Natural killer cell (primary cell): ENCODE measurements around the gene MAP3K7CL. TPM values are rescaled to one million over a fixed set of nuclear protein-coding genes. Genes with fewer than 3 reads are reported as not detected.
"Not testable (repeated sequence)": the region's sequence is repeated elsewhere in the genome, so short reads cannot be mapped to it uniquely, and the experiment has no call there.

Experiments used
- ATAC-seq, 3 donors: fragments of 150-1000 bp in 2 of 3; fragments of 200-7000 bp in 1 of 3; cut with Tn5 transposase; 1 replicate in 1 of 3; 2 replicates in 2 of 3; pipeline ENCODE4 v1.10.0; 2021; ENCODE audit warnings: mild to moderate bottlenecking in 2 of 3, moderate library complexity in 2 of 3
- DNase-seq, 2 donors: peaks; one replicate each; pipeline versions ENCODE4 v3.0.0 to v3.0.0-alpha.2; 2013 to 2021; ENCODE audit warnings: mixed read lengths in 1 of 2
- H3K27ac ChIP-seq: one replicate; pipeline ENCODE4 v1.5.1; 2013; ENCODE audit warnings: mild to moderate bottlenecking, low read length
- H3K27me3 ChIP-seq: one replicate; pipeline ENCODE4 v1.6.1; 2013; ENCODE audit warnings: low read length; ENCODE audit not compliant: control insufficient read depth, insufficient read depth
- H3K36me3 ChIP-seq: one replicate; pipeline ENCODE4 v1.6.1; 2013; ENCODE audit warnings: low read length; ENCODE audit not compliant: control insufficient read depth, insufficient read depth
- H3K4me1 ChIP-seq: one replicate; pipeline ENCODE4 v1.6.1; 2013; ENCODE audit warnings: low read length; ENCODE audit not compliant: control insufficient read depth, insufficient read depth
- H3K4me3 ChIP-seq: one replicate; pipeline ENCODE4 v1.5.1; 2013; ENCODE audit warnings: low read length
- H3K9me3 ChIP-seq: one replicate; pipeline ENCODE4 v1.6.1; 2013; ENCODE audit warnings: low read length; ENCODE audit not compliant: control insufficient read depth, insufficient read depth
- H3K27ac Mint-ChIP-seq, 2 donors: one replicate each; pipeline ENCODE4 v1.8.0; 2022; ENCODE audit warnings: mild to moderate bottlenecking in 2 of 2, mixed read lengths in 2 of 2, moderate library complexity in 1 of 2
- H3K27me3 Mint-ChIP-seq, 2 donors: one replicate each; pipeline ENCODE4 v1.8.0; 2022; ENCODE audit warnings: low read depth in 2 of 2, mixed read lengths in 2 of 2
- H3K36me3 Mint-ChIP-seq: one replicate; pipeline ENCODE4 v1.8.0; 2022; ENCODE audit warnings: mixed read lengths
- H3K4me1 Mint-ChIP-seq, 2 donors: one replicate each; pipeline ENCODE4 v1.8.0; 2022; ENCODE audit warnings: mixed read lengths in 2 of 2
- H3K4me3 Mint-ChIP-seq: one replicate; pipeline ENCODE4 v1.8.0; 2022; ENCODE audit warnings: mild to moderate bottlenecking, moderate library complexity, mixed read lengths
- H3K9me3 Mint-ChIP-seq, 2 donors: one replicate each; pipeline ENCODE4 v1.8.0; 2022; ENCODE audit warnings: mixed read lengths in 2 of 2
- WGBS: methylation state at CpG from one replicate; pipeline ENCODE4 v1.1.7; 2013; ENCODE audit warnings: missing lambda C conversion rate; ENCODE audit not compliant: insufficient coverage; 5-methylcytosine and 5-hydroxymethylcytosine counted together
- intact Hi-C: fragments of 100-400 bp; cut with micrococcal nuclease; formaldehyde crosslinking; loops from one replicate; pipeline ENCODE4 v1.14.2; 2022
- total RNA-seq, 4 donors: library from RNA; stranded (reverse); fragments of 120-200 nt in 1 of 4; gene quantifications; one replicate each; pipeline versions ENCODE4 v1.2.3 to v1.2.4, GENCODE V29; 2013 to 2022
- TF ChIP-seq, protein P1 (sequence below): fragments of 200-600 bp; IDR thresholded peaks from one replicate; pipeline ENCODE4 v1.8.0; 2022; ENCODE audit warnings: antibody characterized with exemption

MAP3K7CL gene
- total RNA-seq, 3 donors from 2014 or later (not counting 1 experiment from before 2014, with no cell fraction given) = 7.0 to 16.3 (median 11.5) TPM

DNA sequence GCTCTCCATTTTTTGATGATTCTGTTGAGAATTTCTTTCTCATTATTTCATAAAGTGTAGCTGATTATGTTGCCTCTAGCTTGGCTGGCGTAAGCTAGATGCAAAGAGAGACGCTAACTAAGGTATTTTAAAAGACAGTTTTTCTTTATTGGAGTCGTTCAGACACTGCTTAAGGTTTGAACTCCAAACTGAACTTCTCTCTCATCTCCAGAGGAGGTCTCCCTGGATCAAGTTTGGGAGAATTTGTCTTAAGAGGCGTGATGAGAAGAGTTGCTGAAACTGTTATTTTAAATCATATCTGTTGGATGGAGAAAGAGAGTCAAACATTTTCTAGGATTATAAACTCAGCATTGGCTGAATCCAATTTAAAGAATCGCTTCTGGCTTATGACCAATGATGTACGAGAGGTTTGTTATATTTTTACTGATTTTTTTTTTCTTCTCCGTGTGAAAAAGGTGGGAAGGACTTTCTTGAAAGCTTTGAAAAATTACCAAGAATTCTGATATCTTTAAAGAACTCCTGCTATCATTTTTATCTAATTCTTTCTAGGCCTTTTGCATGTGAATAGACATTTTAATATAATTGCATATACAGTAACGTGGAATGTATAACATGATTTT is 34.0 kb downstream of the MAP3K7CL start:
- no peaks in the 10 kb centered on the region for H3K9me3 Mint-ChIP-seq
- Histone ChIP-seq H3K27ac (no peak overlapping the region), H3K4me3 (no peak overlapping the region), H3K4me1 (peaks cover 3% of the 10 kb centered on the region), H3K9me3 (no peaks in the 10 kb centered on the region), H3K36me3 (no peaks in the 10 kb centered on the region), H3K27me3 (no peaks in the 10 kb centered on the region)
- no peak for ATAC-seq
- H3K4me1 Mint-ChIP-seq = no peaks in the 10 kb centered on the region
- no peak overlapping the region for H3K4me3 Mint-ChIP-seq
- TF ChIP-seq, protein P1, sequence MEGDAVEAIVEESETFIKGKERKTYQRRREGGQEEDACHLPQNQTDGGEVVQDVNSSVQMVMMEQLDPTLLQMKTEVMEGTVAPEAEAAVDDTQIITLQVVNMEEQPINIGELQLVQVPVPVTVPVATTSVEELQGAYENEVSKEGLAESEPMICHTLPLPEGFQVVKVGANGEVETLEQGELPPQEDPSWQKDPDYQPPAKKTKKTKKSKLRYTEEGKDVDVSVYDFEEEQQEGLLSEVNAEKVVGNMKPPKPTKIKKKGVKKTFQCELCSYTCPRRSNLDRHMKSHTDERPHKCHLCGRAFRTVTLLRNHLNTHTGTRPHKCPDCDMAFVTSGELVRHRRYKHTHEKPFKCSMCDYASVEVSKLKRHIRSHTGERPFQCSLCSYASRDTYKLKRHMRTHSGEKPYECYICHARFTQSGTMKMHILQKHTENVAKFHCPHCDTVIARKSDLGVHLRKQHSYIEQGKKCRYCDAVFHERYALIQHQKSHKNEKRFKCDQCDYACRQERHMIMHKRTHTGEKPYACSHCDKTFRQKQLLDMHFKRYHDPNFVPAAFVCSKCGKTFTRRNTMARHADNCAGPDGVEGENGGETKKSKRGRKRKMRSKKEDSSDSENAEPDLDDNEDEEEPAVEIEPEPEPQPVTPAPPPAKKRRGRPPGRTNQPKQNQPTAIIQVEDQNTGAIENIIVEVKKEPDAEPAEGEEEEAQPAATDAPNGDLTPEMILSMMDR = no peak
- no peaks in the 10 kb centered on the region for H3K36me3 Mint-ChIP-seq
- intact Hi-C loops = no loop called here
- H3K27ac Mint-ChIP-seq = no peak overlapping the region
- peak in 1 of 2 donors; percentile 29 for DNase-seq
- H3K27me3 Mint-ChIP-seq = no peaks in the 10 kb centered on the region
- 61% methylated on average over 3 of the region's 8 CpGs for WGBS

DNA sequence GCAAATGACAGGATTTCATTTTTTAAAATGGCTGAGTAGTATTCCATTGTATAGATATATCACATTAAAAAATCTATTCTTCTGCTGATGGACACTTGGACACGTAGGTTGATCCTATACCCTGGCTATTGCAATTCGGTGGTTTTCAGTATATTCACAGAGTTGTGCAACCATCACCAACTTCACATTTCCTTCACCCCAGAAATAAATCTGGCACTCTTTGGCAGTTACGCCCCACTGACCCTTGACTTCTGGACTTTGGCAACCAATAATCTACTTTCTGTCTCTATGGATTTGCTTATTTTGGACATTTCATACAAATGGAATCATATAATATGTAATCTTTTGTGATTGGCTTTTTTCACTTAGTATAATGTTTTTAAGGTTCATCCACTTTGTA is 35.9 kb downstream of the MAP3K7CL start:
- peaks cover 3% of the 10 kb centered on the region for H3K4me1 ChIP-seq
- Mint-ChIP-seq H3K4me1 (peaks cover 0 to 3% of the 10 kb centered on the region in 2 donors), H3K9me3 (no peaks in the 10 kb centered on the region), H3K36me3 (no peaks in the 10 kb centered on the region), H3K27me3 (no peaks in the 10 kb centered on the region), H3K4me3 (no peak overlapping the region), H3K27ac (no peak overlapping the region)
- DNase-seq (no peak), ATAC-seq (no peak)
- H3K27ac ChIP-seq = no peak overlapping the region
- H3K9me3 ChIP-seq = no peaks in the 10 kb centered on the region
- WGBS = 79% methylated on average over 3 of the region's 3 CpGs
- no peak overlapping the region for H3K4me3 ChIP-seq
- no peaks in the 10 kb centered on the region for H3K36me3 ChIP-seq
- no peaks in the 10 kb centered on the region for H3K27me3 ChIP-seq
- intact Hi-C loops = no loop called here
- TF ChIP-seq, protein P1 = no peak

- Mint-ChIP-seq H3K4me3 (no peak overlapping the region), H3K4me1 (peaks cover 0 to 3% of the 10 kb centered on the region in 2 donors), H3K9me3 (no peaks in the 10 kb centered on the region), H3K27ac (no peak overlapping the region), H3K27me3 (no peaks in the 10 kb centered on the region), H3K36me3 (no peaks in the 10 kb centered on the region)
- 29% methylated on average over 1 of the region's 1 CpG for WGBS
- Histone ChIP-seq H3K27me3 (no peaks in the 10 kb centered on the region), H3K27ac (no peak overlapping the region), H3K4me3 (no peak overlapping the region), H3K36me3 (no peaks in the 10 kb centered on the region), H3K4me1 (peaks cover 3% of the 10 kb centered on the region), H3K9me3 (no peaks in the 10 kb centered on the region)
- intact Hi-C loops = no loop called here
- ATAC-seq (no peak), DNase-seq (no peak)
- TF ChIP-seq, protein P1 = no peak
Observed at GRCh38 chr21:29166853-29167252, 36.4 kb downstream of the MAP3K7CL start.

GRCh38 chr21:29167481-29167880 is 37.0 kb downstream of the MAP3K7CL start:
- H3K4me1 Mint-ChIP-seq, H3K4me3 ChIP-seq, ATAC-seq, H3K9me3 Mint-ChIP-seq, H3K36me3 Mint-ChIP-seq, H3K9me3 ChIP-seq, H3K27me3 Mint-ChIP-seq, H3K27ac ChIP-seq, DNase-seq, H3K4me3 Mint-ChIP-seq, H3K36me3 ChIP-seq, H3K4me1 ChIP-seq, H3K27ac Mint-ChIP-seq, H3K27me3 ChIP-seq, intact Hi-C loops: not testable (repeated sequence)
- WGBS = 100% methylated on average over 1 of the region's 8 CpGs
